ENCODE results near the gene EMC8. TPM values are rescaled to one million over a fixed set of nuclear protein-coding genes. Genes with fewer than 3 reads are reported as not detected.

The EMC8 gene
- total and polyA plus RNA-seq, 2 of the 8 experiments (the other 6 are each of a cell fraction or from before 2014, with no cell fraction given) = 52.2 to 69.7 TPM

- WGBS, 2 experiments (ENCODE audit: extremely low coverage in 1 of 2, insufficient coverage in 1 of 2, insufficient read length in 1 of 2, insufficient replicate concordance in 2 of 2, low coverage in 1 of 2, low lambda C conversion rate in 2 of 2, missing lambda C conversion rate in 1 of 2) = 87% methylated on average over 12 of the region's 12 CpGs; no CpG with 5 or more reads in 1 of the 2 experiments
- TF ChIP-seq ATF2 (IDR thresholded peaks at IDR 0.05; ENCODE audit: low read length) (no peak), SP2 (IDR thresholded peaks at IDR 0.05; ENCODE audit: low read length) (no peak), FOSL1 (IDR thresholded peaks at IDR 0.05; ENCODE audit: insufficient read depth, low read depth, low read length) (no peak), BRCA1 (IDR thresholded peaks at IDR 0.05; ENCODE audit: low read depth, low read length) (no peak), CEBPB (IDR thresholded peaks at IDR 0.05; ENCODE audit: low read depth, low read length) (no peak), HDAC6 (IDR thresholded peaks at IDR 0.05; ENCODE audit: low read depth, low read length) (no peak), EZH2 (IDR thresholded peaks at IDR 0.05; ENCODE audit: low read depth, low read length, severe bottlenecking) (no peak), CBX5 (IDR thresholded peaks at IDR 0.05; ENCODE audit: low read depth, low read length) (no peak), BCL11A (IDR thresholded peaks at IDR 0.05; ENCODE audit: low read depth in 2 of 2, low read length in 2 of 2) (no peak), EP300 (IDR thresholded peaks at IDR 0.05; ENCODE audit: borderline replicate concordance in 1 of 2, low read depth in 2 of 2, low read length in 2 of 2) (no peak), CREB1 (IDR thresholded peaks at IDR 0.05) (no peak), JUND (IDR thresholded peaks at IDR 0.05; ENCODE audit: low read length) (no peak), SUZ12 (IDR thresholded peaks at IDR 0.05; ENCODE audit: low read length) (no peak)
Measured at GRCh38 chr16:85762970-85763369, 36.4 kb downstream of the EMC8 start.

More at GRCh38 chr16:85762970-85763369, 36.4 kb downstream of the EMC8 start:
- peaks cover 0 to 2% (median 0%) of the 10 kb centered on the region in 4 experiments; a peak in 1 of 7 replicates for H3K27me3 ChIP-seq (replicated peaks in 1 of 4; ENCODE audit: control insufficient read depth in 3 of 4, extremely low read depth in 1 of 4, insufficient read depth in 3 of 4, low read length in 3 of 4)
- H3K4me3 ChIP-seq (ENCODE audit: extremely low read depth in 1 of 4, insufficient read depth in 2 of 4, low read depth in 3 of 4, low read length in 4 of 4) = no peak overlapping the region
- H4K20me1 ChIP-seq (replicated peaks in 1 of 2; ENCODE audit: control insufficient read depth in 1 of 2, insufficient read depth in 2 of 2, low read length in 2 of 2) = no peaks in the 10 kb centered on the region
- no peak overlapping the region for H2AK5ac ChIP-seq (ENCODE audit: low read depth, low read length)
- no peak overlapping the region for H2BK15ac ChIP-seq (ENCODE audit: low read length)
- no peak overlapping the region for H3K9ac ChIP-seq (replicated peaks in 1 of 4; ENCODE audit: extremely low read depth in 1 of 4, low read depth in 3 of 4, low read length in 3 of 4)
- H3K4ac ChIP-seq (replicated peaks; ENCODE audit: insufficient read length, low read depth, low read length) = no peak overlapping the region
- H3K18ac ChIP-seq (ENCODE audit: extremely low read depth, low read length) = no peak overlapping the region
- no peak overlapping the region for H2BK5ac ChIP-seq (ENCODE audit: low read depth, low read length)
- H3K27ac ChIP-seq (ENCODE audit: low read depth, low read length) = no peak overlapping the region
- H3K23ac ChIP-seq (ENCODE audit: insufficient read length) = no peak overlapping the region
- DNase-seq (ENCODE audit: low read depth in 1 of 2, low spot score in 2 of 2) (no peak), FAIRE-seq (no peak)
- H3K79me1 ChIP-seq (ENCODE audit: low read depth, low read length) = peaks cover 3% of the 10 kb centered on the region; the same call in 1 of the 2 replicates
- H2BK12ac ChIP-seq (ENCODE audit: low read depth, low read length) = no peak overlapping the region
- H3K23me2 ChIP-seq (ENCODE audit: low read depth, low read length) = no peaks in the 10 kb centered on the region
- H3K9me3 ChIP-seq (ENCODE audit: insufficient read depth in 2 of 2, low read depth in 1 of 2, low read length in 1 of 2) = no peaks in the 10 kb centered on the region
- no peak overlapping the region for H3K56ac ChIP-seq (replicated peaks; ENCODE audit: insufficient read length, low read depth, low read length)
- no peak overlapping the region for H4K91ac ChIP-seq (replicated peaks; ENCODE audit: insufficient read length, low read length)
- no peak overlapping the region for H3K14ac ChIP-seq (ENCODE audit: insufficient read length)
- H2BK20ac ChIP-seq (ENCODE audit: low read length) = no peak overlapping the region
- ChIA-PET CTCF (ENCODE audit: partially characterized antibody) (interaction anchor here (1.4 to 4.6 kb wide), 3 partner anchors 33 to 44 kb away, joined by 3 to 33 read pairs (median 4); no protein-coding TSS in a partner anchor), POLR2A (ENCODE audit: partially characterized antibody) (interaction anchor here (0.8 kb wide), 1 partner anchor 10 kb away, joined by 4 read pairs; no protein-coding TSS in a partner anchor)
- H3K4me2 ChIP-seq (ENCODE audit: insufficient read depth in 1 of 2, low read depth in 2 of 2, low read length in 2 of 2) = no peak overlapping the region
- H3K4me1 ChIP-seq (replicated peaks in 1 of 4; ENCODE audit: control insufficient read depth in 3 of 4, insufficient read depth in 4 of 4, low read length in 3 of 4) = peaks cover 0 to 15% (median 7%) of the 10 kb centered on the region in 4 experiments; a peak in 5 of 7 replicates
- H4K5ac ChIP-seq (ENCODE audit: insufficient read length, low read depth, low read length) = no peak overlapping the region
- no peak overlapping the region for H2AFZ ChIP-seq (ENCODE audit: low read length)
- H2BK120ac ChIP-seq (replicated peaks; ENCODE audit: low read depth, low read length) = no peak overlapping the region
- no peak overlapping the region for H4K8ac ChIP-seq (ENCODE audit: extremely low read depth, insufficient read depth, low read length)
- no peaks in the 10 kb centered on the region for H3K79me2 ChIP-seq (ENCODE audit: control insufficient read depth in 1 of 2, insufficient read depth in 2 of 2, low read length in 2 of 2)
- H3K36me3 ChIP-seq (ENCODE audit: control insufficient read depth in 2 of 4, insufficient read depth in 4 of 4, low read length in 3 of 4) = no peaks in the 10 kb centered on the region

Measured in H1 (cell line).